HEK293 (cell line): ENCODE results near the gene ZBTB26.

Experiments used
- CTCF ChIA-PET: fragments of 350-600 bp; formaldehyde crosslinking; extraction: SDS; loops from one replicate; lab custom pipeline; 2021; ENCODE audit warnings: antibody characterized with exemption; lab: Yijun Ruan, JAX
- POLR2A ChIA-PET: fragments of 300-600 bp; formaldehyde crosslinking; extraction: SDS; loops from one replicate; lab custom pipeline; 2020; ENCODE audit warnings: antibody characterized with exemption, inconsistent platforms; lab: Yijun Ruan, JAX
- H3K27ac ChIP-seq: fragments of 200-500 bp; sonication (Bioruptor generic); 2 replicates; pipeline ENCODE4 v1.5.1; 2014; ENCODE audit warnings: low read depth, low read length, control low read depth, inconsistent platforms; ENCODE audit errors: extremely low read depth
- H3K36me3 ChIP-seq, 2 experiments: fragments of 200-500 bp in 1 of 2; sonication (Bioruptor generic) in 1 of 2; 1 replicate in 1 of 2; 2 replicates in 1 of 2; pipeline ENCODE4 v1.5.1; 2014 to 2017; ENCODE audit warnings: inconsistent platforms in 2 of 2, low read length in 2 of 2; ENCODE audit not compliant: control insufficient read depth in 2 of 2, insufficient read depth in 1 of 2
- H3K4me1 ChIP-seq: fragments of 200-500 bp; sonication (Bioruptor generic); 2 replicates; pipeline ENCODE4 v1.5.1; 2014; ENCODE audit warnings: mild to moderate bottlenecking, low read length, inconsistent platforms; ENCODE audit not compliant: control insufficient read depth, insufficient read depth
- H3K4me3 ChIP-seq: 2 replicates; pipeline ENCODE4 v1.5.1; 2011; ENCODE audit warnings: low read depth, mild to moderate bottlenecking, control low read depth, low read length, moderate library complexity
- H3K9me3 ChIP-seq: fragments of 200-500 bp; sonication (Bioruptor generic); 2 replicates; pipeline ENCODE4 v1.5.1; 2014; ENCODE audit warnings: low read depth, low read length, inconsistent platforms; ENCODE audit not compliant: control insufficient read depth, insufficient read depth
- HOXA7 ChIP-seq: sonication (generic); formaldehyde crosslinking; IDR thresholded peaks from 2 replicates; pipeline ENCODE4 v1.8.1; 2022; ENCODE audit warnings: missing genetic modification reagents, borderline replicate concordance
- KLF17 ChIP-seq: fragments of 450-650 bp; formaldehyde crosslinking; IDR thresholded peaks from 2 replicates; pipeline ENCODE4 v1.5.1; 2016; ENCODE audit warnings: missing biosample characterization, missing genetic modification characterization
- KLF8 ChIP-seq: fragments of 450-650 bp; formaldehyde crosslinking; IDR thresholded peaks from 2 replicates; pipeline ENCODE4 v1.5.1; 2016; ENCODE audit warnings: missing biosample characterization, missing genetic modification characterization
- KLF9 ChIP-seq: fragments of 450-650 bp; formaldehyde crosslinking; IDR thresholded peaks from 2 replicates; pipeline ENCODE4 v1.5.1; 2016; ENCODE audit warnings: missing biosample characterization, missing genetic modification characterization, low read depth
- PATZ1 ChIP-seq: fragments of 450-650 bp; formaldehyde crosslinking; IDR thresholded peaks from 2 replicates; pipeline ENCODE4 v1.5.1; 2016; ENCODE audit warnings: missing biosample characterization, missing genetic modification characterization
- RBAK ChIP-seq: fragments of 450-650 bp; formaldehyde crosslinking; IDR thresholded peaks from 2 replicates; pipeline ENCODE4 v1.5.1; 2016; ENCODE audit warnings: missing biosample characterization, missing genetic modification characterization
- SCRT1 ChIP-seq: fragments of 450-650 bp; formaldehyde crosslinking; IDR thresholded peaks from 2 replicates; pipeline ENCODE4 v1.5.1; 2016; ENCODE audit warnings: missing biosample characterization, missing genetic modification characterization, borderline replicate concordance
- ZFP3 ChIP-seq: fragments of 450-650 bp; formaldehyde crosslinking; IDR thresholded peaks from 2 replicates; pipeline ENCODE4 v1.5.1; 2016; ENCODE audit warnings: low read depth, missing biosample characterization, missing genetic modification characterization
- ZNF10 ChIP-seq: fragments of 450-650 bp; formaldehyde crosslinking; IDR thresholded peaks from 2 replicates; pipeline ENCODE4 v1.5.1; 2017; ENCODE audit warnings: missing biosample characterization, missing genetic modification characterization
- ZNF132 ChIP-seq: fragments of 450-650 bp; formaldehyde crosslinking; IDR thresholded peaks from 2 replicates; pipeline ENCODE4 v1.5.1; 2017; ENCODE audit warnings: missing biosample characterization, missing genetic modification characterization, borderline replicate concordance
- ZNF146 ChIP-seq: fragments of 450-650 bp; formaldehyde crosslinking; IDR thresholded peaks from 2 replicates; pipeline ENCODE4 v1.5.1; 2016; ENCODE audit warnings: missing biosample characterization, missing genetic modification characterization
- ZNF157 ChIP-seq: fragments of 450-650 bp; formaldehyde crosslinking; IDR thresholded peaks from 2 replicates; pipeline ENCODE4 v1.5.1; 2016; ENCODE audit warnings: missing biosample characterization, missing genetic modification characterization
- ZNF211 ChIP-seq: fragments of 450-650 bp; formaldehyde crosslinking; IDR thresholded peaks from 2 replicates; pipeline ENCODE4 v1.5.1; 2016; ENCODE audit warnings: low read depth, missing biosample characterization, missing genetic modification characterization
- ZNF239 ChIP-seq: fragments of 450-650 bp; formaldehyde crosslinking; IDR thresholded peaks from 2 replicates; pipeline ENCODE4 v1.5.1; 2016; ENCODE audit warnings: missing biosample characterization, missing genetic modification characterization
- ZNF24 ChIP-seq: fragments of 450-650 bp; formaldehyde crosslinking; IDR thresholded peaks from 2 replicates; pipeline ENCODE4 v1.5.1; 2016; ENCODE audit warnings: missing biosample characterization, missing genetic modification characterization
- ZNF366 ChIP-seq: fragments of 450-650 bp; formaldehyde crosslinking; conservative IDR thresholded peaks from 2 replicates; pipeline ENCODE4 v1.5.1; 2016; ENCODE audit warnings: missing biosample characterization, missing genetic modification characterization
- ZNF510 ChIP-seq: fragments of 450-650 bp; formaldehyde crosslinking; IDR thresholded peaks from 2 replicates; pipeline ENCODE4 v1.5.1; 2018; ENCODE audit warnings: mild to moderate bottlenecking, missing genetic modification characterization, missing biosample characterization; ENCODE audit not compliant: insufficient replicate concordance
- ZNF558 ChIP-seq: fragments of 450-650 bp; formaldehyde crosslinking; IDR thresholded peaks from 2 replicates; pipeline ENCODE4 v1.5.1; 2016; ENCODE audit warnings: missing biosample characterization, missing genetic modification characterization
- ZNF596 ChIP-seq: fragments of 450-650 bp; IDR thresholded peaks from 2 replicates; pipeline ENCODE4 v1.5.0; 2018; ENCODE audit warnings: missing biosample characterization, mild to moderate bottlenecking, missing genetic modification characterization, moderate library complexity
- ZNF837 ChIP-seq: fragments of 450-650 bp; formaldehyde crosslinking; IDR thresholded peaks from 2 replicates; pipeline ENCODE4 v1.5.1; 2016; ENCODE audit warnings: missing biosample characterization, missing genetic modification characterization
- ZNF843 ChIP-seq: fragments of 450-650 bp; formaldehyde crosslinking; IDR thresholded peaks from 2 replicates; pipeline ENCODE4 v1.5.1; 2016; ENCODE audit warnings: missing biosample characterization, missing genetic modification characterization
- TF ChIP-seq, protein P1 (sequence below): fragments of 450-650 bp; formaldehyde crosslinking; IDR thresholded peaks from 2 replicates; pipeline ENCODE4 v1.5.1; 2017; ENCODE audit warnings: missing biosample characterization, missing genetic modification characterization
- TF ChIP-seq, protein P2 (sequence below): fragments of 450-650 bp; formaldehyde crosslinking; IDR thresholded peaks from 2 replicates; pipeline ENCODE4 v1.5.1; 2017; ENCODE audit warnings: missing biosample characterization, missing genetic modification characterization
- TF ChIP-seq, protein P3 (sequence below): fragments of 450-650 bp; formaldehyde crosslinking; conservative IDR thresholded peaks from 2 replicates; pipeline ENCODE4 v1.5.1; 2016; ENCODE audit warnings: low read depth, missing biosample characterization, missing genetic modification characterization

ZBTB26 gene

GRCh38 chr9:122940749-122941581, 9.7 kb upstream of the ZBTB26 start, which contains the start of gene RABGAP1:
Gene RABGAP1 (plus strand): TSS chr9:122941020. CDS start chr9:122957060, 16,040 bp downstream.
- CTCF ChIA-PET = interaction anchor here (0.9 kb wide), 1 partner anchor 50 kb away, joined by 4 read pairs; no protein-coding TSS in a partner anchor
- POLR2A ChIA-PET = interaction anchor here (0.5 to 3.3 kb wide), 21 partner anchors 10 to 1373 kb away, joined by 3 to 126 read pairs (median 4); partner anchors contain the start of genes MRRF, PDCL, RBM18 and RC3H2
- Histone ChIP-seq H3K9me3 (no peaks in the 10 kb centered on the region), H3K4me1 (no peaks in the 10 kb centered on the region), H3K27ac (peak within 1 kb of the TSS; percentile 58), H3K36me3 (peaks cover 6 to 32% of the 10 kb centered on the region in 2 experiments; a peak in 2 of 3 replicates), H3K4me3 (peak within 1 kb of the TSS; percentile 89)
- no peak for TF ChIP-seq ZFP3 (tag by site-specific recombination)
- TF ChIP-seq ZNF510 = no peak
- TF ChIP-seq KLF8 = peak; percentile 77
- peak; percentile 83 for TF ChIP-seq PATZ1 (tag by site-specific recombination)
- no peak for TF ChIP-seq ZNF837 (tag by site-specific recombination)
- no peak for TF ChIP-seq ZNF146
- TF ChIP-seq KLF9 (tag by site-specific recombination) = peak; percentile 61
- no peak for TF ChIP-seq HOXA7
- no peak for TF ChIP-seq ZNF558 (tag by site-specific recombination)
- TF ChIP-seq, protein P1, sequence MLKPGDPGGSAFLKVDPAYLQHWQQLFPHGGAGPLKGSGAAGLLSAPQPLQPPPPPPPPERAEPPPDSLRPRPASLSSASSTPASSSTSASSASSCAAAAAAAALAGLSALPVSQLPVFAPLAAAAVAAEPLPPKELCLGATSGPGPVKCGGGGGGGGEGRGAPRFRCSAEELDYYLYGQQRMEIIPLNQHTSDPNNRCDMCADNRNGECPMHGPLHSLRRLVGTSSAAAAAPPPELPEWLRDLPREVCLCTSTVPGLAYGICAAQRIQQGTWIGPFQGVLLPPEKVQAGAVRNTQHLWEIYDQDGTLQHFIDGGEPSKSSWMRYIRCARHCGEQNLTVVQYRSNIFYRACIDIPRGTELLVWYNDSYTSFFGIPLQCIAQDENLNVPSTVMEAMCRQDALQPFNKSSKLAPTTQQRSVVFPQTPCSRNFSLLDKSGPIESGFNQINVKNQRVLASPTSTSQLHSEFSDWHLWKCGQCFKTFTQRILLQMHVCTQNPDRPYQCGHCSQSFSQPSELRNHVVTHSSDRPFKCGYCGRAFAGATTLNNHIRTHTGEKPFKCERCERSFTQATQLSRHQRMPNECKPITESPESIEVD (tag by site-specific recombination) = no peak
- no peak for TF ChIP-seq ZNF10 (tag by site-specific recombination)
- no peak for TF ChIP-seq ZNF366 (tag by site-specific recombination)
- no peak for TF ChIP-seq ZNF211 (tag by site-specific recombination)
- no peak for TF ChIP-seq RBAK
- TF ChIP-seq KLF17 (tag by site-specific recombination) = no peak
- TF ChIP-seq, protein P2, sequence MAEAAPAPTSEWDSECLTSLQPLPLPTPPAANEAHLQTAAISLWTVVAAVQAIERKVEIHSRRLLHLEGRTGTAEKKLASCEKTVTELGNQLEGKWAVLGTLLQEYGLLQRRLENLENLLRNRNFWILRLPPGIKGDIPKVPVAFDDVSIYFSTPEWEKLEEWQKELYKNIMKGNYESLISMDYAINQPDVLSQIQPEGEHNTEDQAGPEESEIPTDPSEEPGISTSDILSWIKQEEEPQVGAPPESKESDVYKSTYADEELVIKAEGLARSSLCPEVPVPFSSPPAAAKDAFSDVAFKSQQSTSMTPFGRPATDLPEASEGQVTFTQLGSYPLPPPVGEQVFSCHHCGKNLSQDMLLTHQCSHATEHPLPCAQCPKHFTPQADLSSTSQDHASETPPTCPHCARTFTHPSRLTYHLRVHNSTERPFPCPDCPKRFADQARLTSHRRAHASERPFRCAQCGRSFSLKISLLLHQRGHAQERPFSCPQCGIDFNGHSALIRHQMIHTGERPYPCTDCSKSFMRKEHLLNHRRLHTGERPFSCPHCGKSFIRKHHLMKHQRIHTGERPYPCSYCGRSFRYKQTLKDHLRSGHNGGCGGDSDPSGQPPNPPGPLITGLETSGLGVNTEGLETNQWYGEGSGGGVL (tag by site-specific recombination) = peak; percentile 81
- TF ChIP-seq ZNF132 (tag by site-specific recombination) = no peak
- TF ChIP-seq ZNF239 = no peak
- TF ChIP-seq, protein P3, sequence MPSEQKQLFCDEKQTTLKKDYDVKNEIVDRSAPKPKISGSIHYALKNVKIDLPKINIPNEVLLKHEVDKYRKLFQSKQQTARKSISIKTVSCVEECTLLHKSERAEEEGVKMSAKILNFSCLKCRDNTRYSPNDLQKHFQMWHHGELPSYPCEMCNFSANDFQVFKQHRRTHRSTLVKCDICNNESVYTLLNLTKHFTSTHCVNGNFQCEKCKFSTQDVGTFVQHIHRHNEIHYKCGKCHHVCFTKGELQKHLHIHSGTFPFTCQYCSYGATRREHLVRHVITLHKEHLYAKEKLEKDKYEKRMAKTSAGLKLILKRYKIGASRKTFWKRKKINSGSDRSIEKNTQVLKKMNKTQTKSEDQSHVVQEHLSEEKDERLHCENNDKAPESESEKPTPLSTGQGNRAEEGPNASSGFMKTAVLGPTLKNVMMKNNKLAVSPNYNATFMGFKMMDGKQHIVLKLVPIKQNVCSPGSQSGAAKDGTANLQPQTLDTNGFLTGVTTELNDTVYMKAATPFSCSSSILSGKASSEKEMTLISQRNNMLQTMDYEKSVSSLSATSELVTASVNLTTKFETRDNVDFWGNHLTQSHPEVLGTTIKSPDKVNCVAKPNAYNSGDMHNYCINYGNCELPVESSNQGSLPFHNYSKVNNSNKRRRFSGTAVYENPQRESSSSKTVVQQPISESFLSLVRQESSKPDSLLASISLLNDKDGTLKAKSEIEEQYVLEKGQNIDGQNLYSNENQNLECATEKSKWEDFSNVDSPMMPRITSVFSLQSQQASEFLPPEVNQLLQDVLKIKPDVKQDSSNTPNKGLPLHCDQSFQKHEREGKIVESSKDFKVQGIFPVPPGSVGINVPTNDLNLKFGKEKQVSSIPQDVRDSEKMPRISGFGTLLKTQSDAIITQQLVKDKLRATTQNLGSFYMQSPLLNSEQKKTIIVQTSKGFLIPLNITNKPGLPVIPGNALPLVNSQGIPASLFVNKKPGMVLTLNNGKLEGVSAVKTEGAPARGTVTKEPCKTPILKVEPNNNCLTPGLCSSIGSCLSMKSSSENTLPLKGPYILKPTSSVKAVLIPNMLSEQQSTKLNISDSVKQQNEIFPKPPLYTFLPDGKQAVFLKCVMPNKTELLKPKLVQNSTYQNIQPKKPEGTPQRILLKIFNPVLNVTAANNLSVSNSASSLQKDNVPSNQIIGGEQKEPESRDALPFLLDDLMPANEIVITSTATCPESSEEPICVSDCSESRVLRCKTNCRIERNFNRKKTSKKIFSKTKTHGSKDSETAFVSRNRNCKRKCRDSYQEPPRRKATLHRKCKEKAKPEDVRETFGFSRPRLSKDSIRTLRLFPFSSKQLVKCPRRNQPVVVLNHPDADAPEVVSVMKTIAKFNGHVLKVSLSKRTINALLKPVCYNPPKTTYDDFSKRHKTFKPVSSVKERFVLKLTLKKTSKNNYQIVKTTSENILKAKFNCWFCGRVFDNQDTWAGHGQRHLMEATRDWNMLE = peak; percentile 51
- no peak for TF ChIP-seq ZNF24 (tag by site-specific recombination)
- no peak for TF ChIP-seq ZNF843 (tag by site-specific recombination)
- no peak for TF ChIP-seq SCRT1 (tag by site-specific recombination)
- peak; percentile 53; the same call in 1 of the 2 replicates for TF ChIP-seq ZNF596 (tag by site-specific recombination)
- no peak for TF ChIP-seq ZNF157 (tag by site-specific recombination)
